GM12801 (cell line): Measurements from ENCODE around the gene GDAP1L1.

ENCODE experiments used
- TF ChIP-seq, protein P1 (sequence below): IDR thresholded peaks from one replicate; pipeline ENCODE4 v1.5.1; 2011; ENCODE audit warnings: control low read depth; ENCODE audit not compliant: insufficient read length; ENCODE audit errors: extremely low read depth

GDAP1L1 gene

GRCh38 chr20:44302026-44302669, 55.0 kb downstream of the GDAP1L1 start:
- TF ChIP-seq, protein P1, sequence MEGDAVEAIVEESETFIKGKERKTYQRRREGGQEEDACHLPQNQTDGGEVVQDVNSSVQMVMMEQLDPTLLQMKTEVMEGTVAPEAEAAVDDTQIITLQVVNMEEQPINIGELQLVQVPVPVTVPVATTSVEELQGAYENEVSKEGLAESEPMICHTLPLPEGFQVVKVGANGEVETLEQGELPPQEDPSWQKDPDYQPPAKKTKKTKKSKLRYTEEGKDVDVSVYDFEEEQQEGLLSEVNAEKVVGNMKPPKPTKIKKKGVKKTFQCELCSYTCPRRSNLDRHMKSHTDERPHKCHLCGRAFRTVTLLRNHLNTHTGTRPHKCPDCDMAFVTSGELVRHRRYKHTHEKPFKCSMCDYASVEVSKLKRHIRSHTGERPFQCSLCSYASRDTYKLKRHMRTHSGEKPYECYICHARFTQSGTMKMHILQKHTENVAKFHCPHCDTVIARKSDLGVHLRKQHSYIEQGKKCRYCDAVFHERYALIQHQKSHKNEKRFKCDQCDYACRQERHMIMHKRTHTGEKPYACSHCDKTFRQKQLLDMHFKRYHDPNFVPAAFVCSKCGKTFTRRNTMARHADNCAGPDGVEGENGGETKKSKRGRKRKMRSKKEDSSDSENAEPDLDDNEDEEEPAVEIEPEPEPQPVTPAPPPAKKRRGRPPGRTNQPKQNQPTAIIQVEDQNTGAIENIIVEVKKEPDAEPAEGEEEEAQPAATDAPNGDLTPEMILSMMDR: no peak

GRCh38 chr20:44302736-44303135, 55.6 kb downstream of the GDAP1L1 start:
- TF ChIP-seq, protein P1: no peak

DNA sequence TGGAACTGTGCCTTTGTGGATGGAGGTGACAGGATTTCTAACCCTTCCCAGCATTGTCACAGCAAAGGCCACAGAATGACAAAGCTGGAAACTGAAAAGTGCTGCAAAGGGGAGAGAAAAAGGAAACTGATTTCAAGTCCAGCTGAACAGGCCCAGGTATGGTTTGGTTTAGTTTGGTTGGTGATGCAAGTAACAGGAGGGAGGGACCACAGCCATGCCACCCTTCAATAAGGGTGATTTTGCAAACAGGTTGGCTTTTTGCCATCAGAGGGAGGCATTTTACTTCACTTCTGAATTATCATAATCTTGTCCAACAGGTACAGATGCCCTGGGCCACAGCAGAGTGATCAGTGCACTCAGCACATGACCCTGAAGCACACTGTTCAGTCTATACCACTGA, 57.3 kb downstream of the GDAP1L1 start:
- TF ChIP-seq, protein P1: no peak

- TF ChIP-seq, protein P1: no peak
Observed at GRCh38 chr20:44306927-44307326, 59.8 kb downstream of the GDAP1L1 start.

- TF ChIP-seq, protein P1: no peak
Observed at GRCh38 chr20:44309763-44310663, 62.9 kb downstream of the GDAP1L1 start.

- TF ChIP-seq, protein P1: no peak
Observed at GRCh38 chr20:44310664-44311639, 63.8 kb downstream of the GDAP1L1 start, which contains the start of gene FITM2. FITM2 (minus strand) TSS chr20:44311202; CDS start chr20:44311148, 54 bp downstream.
